Right cardiac atrium (tissue), 5 donors: Measurements from ENCODE around the gene ADAMTSL1. TPM values are rescaled to one million over a fixed set of nuclear protein-coding genes. Genes with fewer than 3 reads are reported as not detected.

Experiments used
- ATAC-seq, 2 donors: fragments of 200-7000 bp; cut with Tn5 transposase; one replicate each; pipeline versions ENCODE4 v1.8.0 to v1.9.1; 2020; ENCODE audit warnings: moderate library complexity in 2 of 2, mild to moderate bottlenecking in 1 of 2
- DNase-seq, 3 donors: peaks; one replicate each; pipeline ENCODE4 v3.0.0-alpha.2; 2020
- H3K27ac ChIP-seq: one replicate; pipeline ENCODE4 v1.5.1; 2013; ENCODE audit warnings: mild to moderate bottlenecking, low read length, control low read depth, moderate library complexity
- H3K27me3 ChIP-seq: one replicate; pipeline ENCODE4 v1.6.1; 2013; ENCODE audit not compliant: control insufficient read depth, insufficient read depth
- H3K4me1 ChIP-seq: one replicate; pipeline ENCODE4 v1.6.1; 2013; ENCODE audit warnings: low read length; ENCODE audit not compliant: control insufficient read depth, insufficient read depth
- H3K4me3 ChIP-seq: one replicate; pipeline ENCODE4 v1.5.1; 2013; ENCODE audit warnings: low read length, control low read depth
- H3K9me3 ChIP-seq: one replicate; pipeline ENCODE4 v1.6.1; 2013; ENCODE audit warnings: low read length; ENCODE audit not compliant: control insufficient read depth
- WGBS: extraction: QIAGEN DNeasy Blood & Tissue Kit; methylation state at CpG from one replicate; pipeline ENCODE4 v1.1.7; 2013; 5-methylcytosine and 5-hydroxymethylcytosine counted together
- intact Hi-C, 4 donors: fragments of 100-400 bp; cut with DNase I; formaldehyde crosslinking; loops; one replicate each; pipeline versions ENCODE4 v1.11.0 to v1.14.0; 2022 to 2023
- polyA plus RNA-seq: library from polyadenylated mRNA; stranded (reverse); fragments of 200-250 nt; gene quantifications from one replicate; pipeline ENCODE4 v1.2.3, GENCODE V29; 2013
- total RNA-seq, 4 donors: library from RNA; stranded (reverse); fragmentation: NEBNext Ultra II Directional; extraction: Animal tissue kit (Norgen Biotek cat#: 25700); gene quantifications; one replicate each; pipeline ENCODE4 v1.2.1, GENCODE V29; 2021
- donor health status: healthy with polysubstance abuse.
- donor health status: DM: no; HTN: yes; CAD: no.
- donor health status: DM: no; HTN: no; CAD: no.
- donor health status: DM: no; HTN: yes; CAD: no; lungs with severe emphysema.
- donor health status: DM: yes; HTN: yes; CAD: no.

ADAMTSL1 gene
- total and polyA plus RNA-seq, 5 donors = 1.2 to 5.0 (median 3.0) TPM

DNA sequence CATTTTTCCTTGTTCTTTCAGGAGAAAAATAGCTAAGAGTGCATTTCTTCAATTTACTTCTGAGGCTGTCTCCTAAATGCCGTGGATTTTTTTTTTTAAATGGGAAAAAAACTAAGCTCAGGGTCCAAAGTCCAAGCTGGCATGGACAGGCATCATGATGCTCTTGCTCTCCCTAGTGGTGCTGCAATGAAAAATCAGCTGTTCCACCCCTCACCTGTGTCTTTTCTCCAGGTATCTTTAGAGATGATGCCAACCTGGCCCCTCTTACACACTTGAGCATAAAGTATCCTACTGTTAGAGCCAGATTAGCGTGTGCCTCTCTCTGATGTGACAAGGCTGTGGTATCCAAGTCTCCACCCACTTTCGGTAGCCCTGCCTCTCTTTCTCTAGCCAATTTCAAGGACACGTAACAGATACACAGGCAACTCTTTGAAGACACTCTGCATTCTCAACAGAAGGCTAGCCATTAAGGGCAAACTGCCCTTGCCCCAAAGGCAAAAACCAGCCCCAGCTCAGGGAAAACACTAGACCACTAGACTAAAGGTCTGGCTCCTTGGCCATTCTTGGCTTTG is 350.2 kb downstream of the ADAMTSL1 start:
- DNase-seq = no peak
- WGBS = 73% methylated on average over 4 of the region's 4 CpGs
- Histone ChIP-seq H3K4me3 (no peak overlapping the region), H3K27ac (no peak overlapping the region), H3K4me1 (peaks cover 5% of the 10 kb centered on the region), H3K9me3 (no peaks in the 10 kb centered on the region), H3K27me3 (no peaks in the 10 kb centered on the region)
- intact Hi-C loops = no loop called here
- ATAC-seq = peak in 1 of 2 donors; percentile 34

- Histone ChIP-seq H3K4me3 (no peak overlapping the region), H3K27me3 (no peaks in the 10 kb centered on the region), H3K27ac (no peak overlapping the region), H3K9me3 (no peaks in the 10 kb centered on the region), H3K4me1 (peaks cover 5% of the 10 kb centered on the region)
- ATAC-seq (no peak), DNase-seq (no peak)
- 94% methylated on average over 3 of the region's 3 CpGs for WGBS
- intact Hi-C loops = no loop called here
These were observed 351.8 kb downstream of the ADAMTSL1 start for GRCh38 chr9:18825656-18826170.

DNA sequence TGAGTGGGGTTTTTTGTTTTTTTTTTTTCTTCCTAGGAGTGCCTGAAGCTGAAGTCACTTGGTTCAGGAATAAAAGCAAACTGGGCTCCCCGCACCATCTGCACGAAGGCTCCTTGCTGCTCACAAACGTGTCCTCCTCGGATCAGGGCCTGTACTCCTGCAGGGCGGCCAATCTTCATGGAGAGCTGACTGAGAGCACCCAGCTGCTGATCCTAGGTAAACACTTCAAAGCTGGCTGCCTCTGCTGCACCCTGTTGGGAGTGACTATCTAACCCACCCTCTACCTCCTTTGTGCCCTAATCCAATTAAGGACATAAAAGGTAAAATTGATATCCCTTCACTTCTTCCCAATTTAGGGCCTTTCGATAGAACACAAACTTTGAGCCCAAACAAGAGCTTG is 352.3 kb downstream of the ADAMTSL1 start:
- ATAC-seq = no peak

GRCh38 chr9:18829066-18829465 is 355.1 kb downstream of the ADAMTSL1 start:
- Histone ChIP-seq H3K27me3 (no peaks in the 10 kb centered on the region), H3K27ac (no peak overlapping the region), H3K4me1 (peaks cover 5% of the 10 kb centered on the region), H3K9me3 (no peaks in the 10 kb centered on the region), H3K4me3 (no peak overlapping the region)
- 87% methylated on average over 3 of the region's 3 CpGs for WGBS
- ATAC-seq = no peak
- intact Hi-C loops = no loop called here
- no peak for DNase-seq

More for the DNA sequence above, 352.3 kb downstream of the ADAMTSL1 start:
- H3K4me3 ChIP-seq = no peak overlapping the region
- 95% methylated on average over 6 of the region's 6 CpGs for WGBS
- H3K9me3 ChIP-seq = no peaks in the 10 kb centered on the region
- intact Hi-C loops = no loop called here
- peaks cover 5% of the 10 kb centered on the region for H3K4me1 ChIP-seq
- no peak overlapping the region for H3K27ac ChIP-seq
- DNase-seq = no peak
- H3K27me3 ChIP-seq = no peaks in the 10 kb centered on the region

GRCh38 chr9:18829873-18830272 is 355.9 kb downstream of the ADAMTSL1 start:
- 76% methylated on average over 5 of the region's 5 CpGs for WGBS
- Histone ChIP-seq H3K27me3 (no peaks in the 10 kb centered on the region), H3K9me3 (no peaks in the 10 kb centered on the region), H3K4me3 (no peak overlapping the region), H3K27ac (no peak overlapping the region), H3K4me1 (peaks cover 3% of the 10 kb centered on the region)
- intact Hi-C loops = no loop called here
- no peak for DNase-seq
- ATAC-seq = no peak

DNA sequence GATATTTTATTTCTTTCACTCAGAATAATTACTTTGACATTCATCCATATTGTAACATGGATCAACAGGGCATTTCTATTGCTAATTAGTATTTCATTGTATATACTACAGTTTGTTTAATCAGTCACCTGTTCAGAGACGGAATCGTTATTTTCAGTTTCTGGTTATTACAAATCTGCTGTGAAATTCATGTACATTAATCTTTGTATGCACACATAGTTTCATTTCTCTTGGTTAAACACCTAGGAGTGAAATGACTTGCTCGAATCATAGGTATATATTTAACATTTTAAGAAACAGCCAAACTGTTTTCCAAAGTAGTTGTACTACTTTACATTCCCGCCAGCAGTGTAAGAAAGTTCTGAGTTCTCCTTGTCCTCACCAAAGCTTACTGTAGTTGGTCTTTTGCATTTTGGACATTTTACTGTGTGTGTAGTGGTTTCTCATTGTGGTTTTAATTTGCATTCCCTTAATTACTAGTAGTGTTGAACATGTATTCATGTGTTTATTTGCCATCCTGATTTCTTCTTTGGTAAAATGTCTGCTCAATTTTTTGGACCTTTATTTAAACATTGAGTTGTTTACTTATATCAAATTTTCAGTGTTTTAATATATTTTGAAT is 360.9 kb downstream of the ADAMTSL1 start:
- H3K4me1 ChIP-seq = no peaks in the 10 kb centered on the region
- intact Hi-C loops = no loop called here
- H3K9me3 ChIP-seq = no peaks in the 10 kb centered on the region
- WGBS = 98% methylated on average over 4 of the region's 4 CpGs
- no peak for DNase-seq
- ATAC-seq = no peak
- no peak overlapping the region for H3K4me3 ChIP-seq
- H3K27me3 ChIP-seq = no peaks in the 10 kb centered on the region
- H3K27ac ChIP-seq = no peak overlapping the region

- Histone ChIP-seq H3K4me3 (no peak overlapping the region), H3K9me3 (no peaks in the 10 kb centered on the region), H3K27me3 (no peaks in the 10 kb centered on the region), H3K27ac (no peak overlapping the region), H3K4me1 (no peaks in the 10 kb centered on the region)
- intact Hi-C loops = no loop called here
- DNase-seq (no peak), ATAC-seq (no peak)
- 90% methylated on average over 5 of the region's 5 CpGs for WGBS
These were observed 363.4 kb downstream of the ADAMTSL1 start for GRCh38 chr9:18837402-18837801.

GRCh38 chr9:18847576-18848275 is 373.8 kb downstream of the ADAMTSL1 start:
- ATAC-seq (no peak), DNase-seq (no peak)
- no peak overlapping the region for H3K27ac ChIP-seq
- intact Hi-C loops = no loop called here
- H3K4me3 ChIP-seq = no peak overlapping the region
- WGBS = 71% methylated on average over 5 of the region's 5 CpGs
- H3K27me3 ChIP-seq = no peaks in the 10 kb centered on the region
- H3K9me3 ChIP-seq = no peaks in the 10 kb centered on the region
- no peaks in the 10 kb centered on the region for H3K4me1 ChIP-seq

- ATAC-seq (no peak), DNase-seq (no peak)
These were observed 374.7 kb downstream of the ADAMTSL1 start for GRCh38 chr9:18848657-18849056.

DNA sequence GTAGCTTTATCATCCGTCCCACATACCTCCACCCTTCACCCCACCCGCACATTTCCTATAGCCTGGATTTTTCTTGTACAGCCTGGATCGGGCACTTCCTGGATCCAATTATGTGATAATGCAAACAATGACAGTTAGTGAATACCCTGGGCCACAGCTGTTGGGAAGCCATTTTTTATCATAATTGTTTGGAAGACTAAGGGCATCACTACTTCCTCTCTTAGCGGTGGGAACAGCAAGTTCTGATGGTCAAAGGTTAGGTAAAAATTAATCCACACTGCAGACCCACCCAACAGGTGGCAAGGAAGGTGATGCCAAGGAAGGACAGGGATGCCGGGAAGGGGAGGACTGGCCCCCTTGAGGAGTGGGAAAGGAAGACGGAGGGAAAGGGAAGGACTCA is 375.3 kb downstream of the ADAMTSL1 start:
- 72% methylated on average over 6 of the region's 6 CpGs for WGBS
- peak in 1 of 2 donors; percentile 14 for ATAC-seq
- no peak overlapping the region for H3K27ac ChIP-seq

More at GRCh38 chr9:18848657-18849056, 374.7 kb downstream of the ADAMTSL1 start:
- intact Hi-C loops = no loop called here
- Histone ChIP-seq H3K9me3 (no peaks in the 10 kb centered on the region), H3K4me3 (no peak overlapping the region), H3K27me3 (no peaks in the 10 kb centered on the region), H3K4me1 (no peaks in the 10 kb centered on the region), H3K27ac (no peak overlapping the region)
- WGBS = 76% methylated on average over 3 of the region's 3 CpGs

More for the DNA sequence above, 375.3 kb downstream of the ADAMTSL1 start:
- H3K9me3 ChIP-seq = no peaks in the 10 kb centered on the region
- intact Hi-C loops = no loop called here
- no peaks in the 10 kb centered on the region for H3K4me1 ChIP-seq
- no peak for DNase-seq
- no peak overlapping the region for H3K4me3 ChIP-seq
- H3K27me3 ChIP-seq = no peaks in the 10 kb centered on the region
